Left ventricle myocardium inferior (tissue), 1 donor: Measurements from ENCODE around the gene STYXL1. TPM values are rescaled to one million over a fixed set of nuclear protein-coding genes. Genes with fewer than 3 reads are reported as not detected.
"Not testable (repeated sequence)": the region's sequence is repeated elsewhere in the genome, so short reads cannot be mapped to it uniquely, and the experiment has no call there.

Source experiments
- DNase-seq: peaks from one replicate; pipeline ENCODE4 v3.0.0-alpha.2; 2020
- H3K27ac ChIP-seq: fragments of 200-600 bp; replicated peaks from 2 replicates; pipeline ENCODE4 v1.8.0; 2021
- H3K27me3 ChIP-seq: fragments of 200-600 bp; 2 replicates; pipeline ENCODE4 v1.8.0; 2021; ENCODE audit warnings: low read depth
- H3K36me3 ChIP-seq: fragments of 200-600 bp; 2 replicates; pipeline ENCODE4 v1.8.0; 2021
- H3K4me1 ChIP-seq: fragments of 200-600 bp; 2 replicates; pipeline ENCODE4 v1.8.0; 2021
- H3K4me3 ChIP-seq: fragments of 200-600 bp; 2 replicates; pipeline ENCODE4 v1.8.0; 2021; ENCODE audit warnings: mild to moderate bottlenecking, moderate library complexity
- H3K9me3 ChIP-seq: fragments of 200-600 bp; replicated peaks from 2 replicates; pipeline ENCODE4 v1.8.0; 2021
- CTCF ChIP-seq: fragments of 200-600 bp; IDR thresholded peaks from 2 replicates; pipeline ENCODE4 v1.8.0; 2021; ENCODE audit warnings: antibody characterized with exemption, mild to moderate bottlenecking, borderline replicate concordance
- intact Hi-C: fragments of 100-400 bp; cut with micrococcal nuclease; formaldehyde crosslinking; loops from one replicate; pipeline ENCODE4 v1.11.0; 2022
- total RNA-seq: library from RNA; stranded (reverse); fragmentation: NEBNext Ultra II Directional; extraction: Animal tissue kit (Norgen Biotek cat#: 25700); gene quantifications from one replicate; pipeline ENCODE4 v1.2.1, GENCODE V29; 2021
- donor health status: DM: no; HTN: yes; CAD: no; lungs with severe emphysema.

STYXL1 gene
- total RNA-seq, 1 donor from 2014 or later = 22.2 TPM

- intact Hi-C loops = no loop called here
- TF ChIP-seq CTCF = no peak
- Histone ChIP-seq H3K27ac (no peak overlapping the region), H3K4me1 (peaks cover 3% of the 10 kb centered on the region), H3K27me3 (no peaks in the 10 kb centered on the region), H3K4me3 (no peak overlapping the region), H3K9me3 (no peaks in the 10 kb centered on the region), H3K36me3 (no peaks in the 10 kb centered on the region)
- no peak for DNase-seq
Measured at GRCh38 chr7:76086070-76086469, 38.3 kb upstream of the STYXL1 start.

- H3K4me1 ChIP-seq, intact Hi-C loops, H3K36me3 ChIP-seq: not testable (repeated sequence)
Measured at GRCh38 chr7:76084115-76084514, 36.3 kb upstream of the STYXL1 start.

GRCh38 chr7:76080204-76080603, 32.4 kb upstream of the STYXL1 start:
- Histone ChIP-seq H3K9me3 (peaks cover 3% of the 10 kb centered on the region), H3K4me3 (no peak overlapping the region), H3K36me3 (no peaks in the 10 kb centered on the region), H3K27me3 (no peaks in the 10 kb centered on the region), H3K27ac (no peak overlapping the region), H3K4me1 (peaks cover 3% of the 10 kb centered on the region)
- TF ChIP-seq CTCF = no peak
- intact Hi-C loops = no loop called here
- DNase-seq = no peak

More at GRCh38 chr7:76084115-76084514, 36.3 kb upstream of the STYXL1 start:
- H3K27ac ChIP-seq, H3K4me3 ChIP-seq, DNase-seq, H3K9me3 ChIP-seq, H3K27me3 ChIP-seq: not testable (repeated sequence)

GRCh38 chr7:76077435-76077834, 29.6 kb upstream of the STYXL1 start:
- DNase-seq = no peak
- Histone ChIP-seq H3K36me3 (no peaks in the 10 kb centered on the region), H3K4me1 (peaks cover 3% of the 10 kb centered on the region), H3K9me3 (peaks cover 13% of the 10 kb centered on the region), H3K27ac (no peak overlapping the region), H3K4me3 (no peak overlapping the region), H3K27me3 (no peaks in the 10 kb centered on the region)
- TF ChIP-seq CTCF = no peak
- intact Hi-C loops = no loop called here

GRCh38 chr7:76076995-76077394, 29.2 kb upstream of the STYXL1 start:
- DNase-seq = no peak
- no peak overlapping the region for H3K27ac ChIP-seq
- H3K27me3 ChIP-seq = no peaks in the 10 kb centered on the region
- H3K9me3 ChIP-seq = peaks cover 13% of the 10 kb centered on the region
- no peaks in the 10 kb centered on the region for H3K4me1 ChIP-seq
- no peak for TF ChIP-seq CTCF
- H3K4me3 ChIP-seq = no peak overlapping the region
- H3K36me3 ChIP-seq = no peaks in the 10 kb centered on the region
- intact Hi-C loops = no loop called here

- DNase-seq = no peak
- peaks cover 13% of the 10 kb centered on the region for H3K9me3 ChIP-seq
- no peaks in the 10 kb centered on the region for H3K36me3 ChIP-seq
- no peak overlapping the region for H3K4me3 ChIP-seq
- no peak for TF ChIP-seq CTCF
- intact Hi-C loops = no loop called here
- H3K27ac ChIP-seq = no peak overlapping the region
- H3K4me1 ChIP-seq = peaks cover 17% of the 10 kb centered on the region
- H3K27me3 ChIP-seq = no peaks in the 10 kb centered on the region
Measured at GRCh38 chr7:76074972-76075370, 27.2 kb upstream of the STYXL1 start.
